PC-3 (cell line): Measurements from ENCODE around the gene FAM107B. TPM values are rescaled to one million over a fixed set of nuclear protein-coding genes. Genes with fewer than 3 reads are reported as not detected.

Experiments
- ATAC-seq: fragments of 200-7000 bp; cut with Tn5 transposase; 2 replicates; pipeline ENCODE4 v1.9.1; 2020; ENCODE audit warnings: mild to moderate bottlenecking, moderate library complexity
- BruUV-seq: library from RNA; stranded (reverse); fragments of 400-500 nt; replicated peaks from 2 replicates; lab custom pipeline; 2021; lab: Mats Ljungman, UMichigan
- CTCF ChIA-PET: fragments of 300-600 bp; sonication (Branson Sonifier 250); formaldehyde crosslinking; loops from one replicate; lab custom pipeline; 2022; ENCODE audit warnings: antibody characterized with exemption; lab: Charles Lee
- POLR2A ChIA-PET: fragments of 300-600 bp; sonication (Branson Sonifier 250); formaldehyde crosslinking; loops from one replicate; lab custom pipeline; 2022; ENCODE audit warnings: antibody characterized with exemption; ENCODE audit not compliant: unreplicated experiment; lab: Charles Lee
- DNase-seq: peaks from one replicate; pipeline ENCODE4 v3.0.0-alpha.2; 2015
- H2AFZ ChIP-seq: fragments of 300-600 bp; sonication (generic); 2 replicates; pipeline ENCODE4 v1.6.0; 2016; ENCODE audit warnings: antibody characterized with exemption, low read length
- H3F3A ChIP-seq: fragments of 300-600 bp; sonication (generic); one replicate; pipeline ENCODE4 v1.6.0; 2017; ENCODE audit warnings: antibody characterized with exemption, low read length, control low read depth, mild to moderate bottlenecking; ENCODE audit not compliant: unreplicated experiment
- H3K27ac ChIP-seq: fragments of 300-600 bp; sonication (generic); 2 replicates; pipeline ENCODE4 v1.5.1; 2016; ENCODE audit warnings: mild to moderate bottlenecking, low read length
- H3K27me3 ChIP-seq: fragments of 300-600 bp; sonication (generic); 2 replicates; pipeline ENCODE4 v1.6.1; 2016; ENCODE audit warnings: low read length, mixed read lengths
- H3K36me3 ChIP-seq: fragments of 300-600 bp; sonication (generic); 2 replicates; pipeline ENCODE4 v1.6.1; 2016; ENCODE audit warnings: low read depth, mixed run types, low read length, mixed read lengths
- H3K4me1 ChIP-seq: fragments of 300-600 bp; sonication (generic); 2 replicates; pipeline ENCODE4 v1.5.1; 2016; ENCODE audit warnings: low read length; ENCODE audit not compliant: insufficient read depth
- H3K4me2 ChIP-seq: fragments of 300-600 bp; sonication (generic); 2 replicates; pipeline ENCODE4 v1.6.0; 2016; ENCODE audit warnings: low read length
- H3K4me3 ChIP-seq: fragments of 300-600 bp; sonication (generic); 2 replicates; pipeline ENCODE4 v1.5.1; 2016; ENCODE audit warnings: mild to moderate bottlenecking, low read length, mixed read lengths
- H3K79me2 ChIP-seq: fragments of 300-600 bp; sonication (generic); 2 replicates; pipeline ENCODE4 v1.6.1; 2017; ENCODE audit warnings: low read length, mixed read lengths
- H3K9ac ChIP-seq: fragments of 300-600 bp; sonication (generic); 2 replicates; pipeline ENCODE4 v1.6.0; 2016; ENCODE audit warnings: mild to moderate bottlenecking, low read length
- H3K9me2 ChIP-seq: fragments of 300-600 bp; sonication (generic); replicated peaks from 2 replicates; pipeline ENCODE4 v1.6.1; 2016; ENCODE audit warnings: mixed run types, low read length, mixed read lengths
- H3K9me3 ChIP-seq: fragments of 300-600 bp; sonication (generic); 2 replicates; pipeline ENCODE4 v1.6.1; 2016; ENCODE audit warnings: low read length, mixed read lengths
- H4K20me1 ChIP-seq: fragments of 300-600 bp; sonication (generic); 2 replicates; pipeline ENCODE4 v1.6.1; 2016; ENCODE audit warnings: low read length, mixed read lengths
- EZH2 ChIP-seq: fragments of 300-600 bp; sonication (generic); IDR thresholded peaks from one replicate; pipeline ENCODE4 v1.6.1; 2017; ENCODE audit warnings: antibody characterized with exemption, mild to moderate bottlenecking, low read length; ENCODE audit not compliant: unreplicated experiment
- EZH2phosphoT487 ChIP-seq: fragments of 300-600 bp; sonication (generic); IDR thresholded peaks from 2 replicates; pipeline ENCODE4 v1.6.1; 2018; ENCODE audit warnings: mild to moderate bottlenecking, antibody characterized with exemption, low read length, borderline replicate concordance
- intact Hi-C: fragments of 100-400 bp; cut with micrococcal nuclease; formaldehyde crosslinking; loops from 2 replicates; pipeline ENCODE4 v1.9.0; 2023
- total RNA-seq: library from RNA; depleted of rRNA; stranded (reverse); fragments of >200 nt; gene quantifications from 2 replicates; pipeline ENCODE4 v1.2.3, GENCODE V29; 2014
- TF ChIP-seq, protein P1 (sequence below): fragments of 300-600 bp; sonication (generic); conservative IDR thresholded peaks from 2 replicates; pipeline ENCODE4 v1.5.1; 2017; ENCODE audit warnings: antibody characterized with exemption, low read depth, mild to moderate bottlenecking, low read length

Gene FAM107B
- total RNA-seq, 1 experiment from 2014 or later: 36.6 TPM

DNA sequence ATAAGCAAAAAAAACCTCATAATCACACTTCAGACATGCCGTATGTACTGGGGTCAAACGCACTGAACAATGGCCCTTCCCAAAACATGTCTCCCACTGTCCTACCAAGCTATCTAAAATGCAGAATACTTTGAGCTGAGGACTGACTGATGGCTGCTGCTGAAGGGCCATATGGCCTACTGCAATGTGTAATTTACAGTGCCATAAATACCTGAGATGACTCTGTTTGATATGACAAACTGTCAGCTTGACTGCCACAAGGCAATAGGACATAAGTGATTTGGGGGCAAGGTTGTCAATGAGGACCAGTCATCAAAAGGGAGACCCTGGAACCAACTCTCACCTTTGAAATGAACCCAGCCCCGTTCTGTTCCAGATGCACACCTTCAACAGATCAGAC is 256.5 kb downstream of the FAM107B start:
- CTCF ChIA-PET: no interaction called here
- Histone ChIP-seq H3K9ac (no peak overlapping the region), H3K36me3 (no peaks in the 10 kb centered on the region; the same call in 1 of the 2 replicates), H3K4me1 (no peaks in the 10 kb centered on the region), H3K4me3 (no peak overlapping the region), H3K79me2 (no peaks in the 10 kb centered on the region), H3K27me3 (no peaks in the 10 kb centered on the region), H3F3A (no peaks in the 10 kb centered on the region), H3K9me3 (no peaks in the 10 kb centered on the region), H3K9me2 (no peaks in the 10 kb centered on the region), H4K20me1 (no peaks in the 10 kb centered on the region), H2AFZ (no peak overlapping the region), H3K27ac (no peak overlapping the region), H3K4me2 (no peak overlapping the region)
- DNase-seq: no peak
- POLR2A ChIA-PET: no interaction called here
- no TSS peak for BruUV-seq
- ATAC-seq: no peak
- intact Hi-C loops: no loop called here
- TF ChIP-seq EZH2 (no peak), EZH2phosphoT487 (no peak)
- TF ChIP-seq, protein P1, sequence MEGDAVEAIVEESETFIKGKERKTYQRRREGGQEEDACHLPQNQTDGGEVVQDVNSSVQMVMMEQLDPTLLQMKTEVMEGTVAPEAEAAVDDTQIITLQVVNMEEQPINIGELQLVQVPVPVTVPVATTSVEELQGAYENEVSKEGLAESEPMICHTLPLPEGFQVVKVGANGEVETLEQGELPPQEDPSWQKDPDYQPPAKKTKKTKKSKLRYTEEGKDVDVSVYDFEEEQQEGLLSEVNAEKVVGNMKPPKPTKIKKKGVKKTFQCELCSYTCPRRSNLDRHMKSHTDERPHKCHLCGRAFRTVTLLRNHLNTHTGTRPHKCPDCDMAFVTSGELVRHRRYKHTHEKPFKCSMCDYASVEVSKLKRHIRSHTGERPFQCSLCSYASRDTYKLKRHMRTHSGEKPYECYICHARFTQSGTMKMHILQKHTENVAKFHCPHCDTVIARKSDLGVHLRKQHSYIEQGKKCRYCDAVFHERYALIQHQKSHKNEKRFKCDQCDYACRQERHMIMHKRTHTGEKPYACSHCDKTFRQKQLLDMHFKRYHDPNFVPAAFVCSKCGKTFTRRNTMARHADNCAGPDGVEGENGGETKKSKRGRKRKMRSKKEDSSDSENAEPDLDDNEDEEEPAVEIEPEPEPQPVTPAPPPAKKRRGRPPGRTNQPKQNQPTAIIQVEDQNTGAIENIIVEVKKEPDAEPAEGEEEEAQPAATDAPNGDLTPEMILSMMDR: no peak

DNA sequence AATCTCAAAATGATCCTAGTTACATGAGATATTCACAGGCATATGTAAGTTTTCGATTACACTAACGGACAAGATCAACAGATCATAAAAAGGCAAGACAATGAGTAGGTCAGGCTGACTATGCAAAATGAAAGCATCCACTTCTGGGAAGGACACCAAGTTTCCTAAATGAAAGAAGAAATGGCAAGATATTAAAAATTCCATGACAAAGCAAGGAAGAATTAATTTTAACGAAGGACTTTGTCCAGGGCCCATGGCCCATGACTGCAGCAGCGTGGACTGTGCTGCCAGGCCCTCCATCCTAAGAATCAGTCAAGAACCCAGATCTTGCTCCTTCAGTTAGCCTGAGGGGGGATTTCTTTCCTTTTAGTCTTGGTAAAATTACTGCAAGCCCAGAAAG is 261.6 kb downstream of the FAM107B start:
- intact Hi-C loops: no loop called here
- Histone ChIP-seq H3F3A (no peaks in the 10 kb centered on the region), H3K9ac (no peak overlapping the region), H3K36me3 (no peaks in the 10 kb centered on the region), H4K20me1 (no peaks in the 10 kb centered on the region), H3K4me1 (no peaks in the 10 kb centered on the region), H3K27ac (no peak overlapping the region), H3K27me3 (no peaks in the 10 kb centered on the region), H3K4me3 (no peak overlapping the region), H3K9me2 (no peaks in the 10 kb centered on the region), H3K79me2 (no peaks in the 10 kb centered on the region), H3K4me2 (no peak overlapping the region), H3K9me3 (no peaks in the 10 kb centered on the region), H2AFZ (no peak overlapping the region)
- DNase-seq (no peak), ATAC-seq (no peak)
- BruUV-seq: no TSS peak
- ChIA-PET POLR2A (no interaction called here), CTCF (no interaction called here)
- TF ChIP-seq, protein P1: no peak
- no peak for TF ChIP-seq EZH2phosphoT487
- TF ChIP-seq EZH2: no peak

DNA sequence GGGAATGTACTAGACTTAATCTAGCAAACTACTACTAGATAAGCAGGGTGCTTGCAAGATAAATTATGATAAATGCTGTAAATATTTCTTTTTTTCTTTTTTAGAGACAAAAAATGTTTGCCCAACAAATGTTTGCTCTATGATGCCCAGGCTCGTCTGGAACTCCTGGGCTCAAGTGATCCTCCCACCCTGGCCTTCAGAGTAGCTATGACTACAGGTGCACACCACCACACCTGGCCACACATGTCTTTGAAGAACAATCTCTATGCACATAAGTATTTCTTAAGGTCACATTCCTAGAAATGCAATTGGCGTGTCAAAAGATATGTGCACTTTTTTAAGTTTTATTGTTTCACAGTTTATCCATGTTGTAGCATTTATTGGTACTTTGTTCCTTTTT is 264.4 kb downstream of the FAM107B start:
- no peaks in the 10 kb centered on the region for H3K36me3 ChIP-seq
- CTCF ChIA-PET: no interaction called here
- BruUV-seq: no TSS peak

More for the DNA sequence above, 264.4 kb downstream of the FAM107B start:
- Histone ChIP-seq H3F3A (no peaks in the 10 kb centered on the region), H3K79me2 (no peaks in the 10 kb centered on the region), H3K27ac (no peak overlapping the region), H3K9me2 (no peaks in the 10 kb centered on the region), H3K4me1 (no peaks in the 10 kb centered on the region), H3K9me3 (no peaks in the 10 kb centered on the region), H3K4me3 (no peak overlapping the region), H3K4me2 (no peak overlapping the region), H3K9ac (no peak overlapping the region), H4K20me1 (no peaks in the 10 kb centered on the region), H3K27me3 (no peaks in the 10 kb centered on the region), H2AFZ (no peak overlapping the region)
- no peak for TF ChIP-seq EZH2phosphoT487
- TF ChIP-seq, protein P1: no peak
- no peak for TF ChIP-seq EZH2
- intact Hi-C loops: no loop called here
- DNase-seq (no peak), ATAC-seq (no peak)
- POLR2A ChIA-PET: no interaction called here
